Kidney epithelial cell (primary cell): ENCODE results near the gene UQCRQ. TPM values are rescaled to one million over a fixed set of nuclear protein-coding genes. Genes with fewer than 3 reads are reported as not detected.

Experiments
- DNase-seq: peaks from one replicate; pipeline ENCODE4 v3.0.0-alpha.2; 2010; ENCODE audit warnings: low read depth
- H3K27me3 ChIP-seq: 2 replicates; pipeline ENCODE4 v1.6.0; 2011; ENCODE audit warnings: low read length; ENCODE audit not compliant: control insufficient read depth, insufficient read depth
- H3K36me3 ChIP-seq: 2 replicates; pipeline ENCODE4 v1.5.1; 2011; ENCODE audit warnings: low read length; ENCODE audit not compliant: control insufficient read depth, insufficient read depth
- H3K4me3 ChIP-seq: 2 replicates; pipeline ENCODE4 v1.5.1; 2011; ENCODE audit warnings: low read depth, mild to moderate bottlenecking, control low read depth, low read length
- CTCF ChIP-seq: IDR thresholded peaks from 2 replicates; pipeline ENCODE4 v1.5.1; 2011; ENCODE audit warnings: mild to moderate bottlenecking, moderate library complexity, low read length, control low read depth, inconsistent platforms; ENCODE audit not compliant: insufficient read depth, poor library complexity, severe bottlenecking
- total RNA-seq: library from RNA; depleted of rRNA; stranded (reverse); fragments of >200 nt; gene quantifications from 2 replicates; pipeline ENCODE4 v1.2.3, GENCODE V29; 2015

UQCRQ gene
- total RNA-seq, 1 donor from 2014 or later, result 154 TPM

- TF ChIP-seq CTCF, result peak; percentile 64
- Histone ChIP-seq H3K4me3 (no peak overlapping the region), H3K36me3 (peaks cover 2% of the 10 kb centered on the region), H3K27me3 (no peaks in the 10 kb centered on the region)
- peak; percentile 28 for DNase-seq
These were observed 16.9 kb downstream of the UQCRQ start for GRCh38 chr5:132883261-132883834.

- Histone ChIP-seq H3K27me3 (no peaks in the 10 kb centered on the region), H3K4me3 (no peak overlapping the region), H3K36me3 (peaks cover 2% of the 10 kb centered on the region)
- no peak for TF ChIP-seq CTCF
- no peak for DNase-seq
These were observed 18.1 kb downstream of the UQCRQ start for GRCh38 chr5:132884548-132884947.

- no peaks in the 10 kb centered on the region for H3K27me3 ChIP-seq
- H3K36me3 ChIP-seq, result peaks cover 2% of the 10 kb centered on the region
- no peak overlapping the region for H3K4me3 ChIP-seq
- no peak for DNase-seq
- TF ChIP-seq CTCF, result no peak
These were observed 19.8 kb downstream of the UQCRQ start for GRCh38 chr5:132886064-132886823.

GRCh38 chr5:132887283-132887682 is 20.8 kb downstream of the UQCRQ start:
- no peak for DNase-seq
- Histone ChIP-seq H3K27me3 (no peaks in the 10 kb centered on the region), H3K36me3 (peaks cover 2% of the 10 kb centered on the region), H3K4me3 (no peak overlapping the region)
- no peak for TF ChIP-seq CTCF

- TF ChIP-seq CTCF, result no peak
- H3K27me3 ChIP-seq, result no peaks in the 10 kb centered on the region
- H3K4me3 ChIP-seq, result no peak overlapping the region
- peaks cover 3% of the 10 kb centered on the region for H3K36me3 ChIP-seq
- DNase-seq, result no peak
These were observed 23.1 kb downstream of the UQCRQ start for GRCh38 chr5:132889501-132889900.

- Histone ChIP-seq H3K27me3 (no peaks in the 10 kb centered on the region), H3K4me3 (no peak overlapping the region), H3K36me3 (peaks cover 3% of the 10 kb centered on the region)
- TF ChIP-seq CTCF, result no peak
- no peak for DNase-seq
These were observed 24.4 kb downstream of the UQCRQ start for GRCh38 chr5:132890817-132891216.
